CD4-positive, alpha-beta T cell treated with Interleukin-2 at 100 ng/mL for 4 hours (primary cell): Measurements from ENCODE around the gene MYO9B.
A peak's percentile ranks its signal among the peaks of the same experiment; 100 is the strongest.
"Not testable (repeated sequence)": the region's sequence is repeated elsewhere in the genome, so short reads cannot be mapped to it uniquely, and the experiment has no call there.

ENCODE experiments used
- DNase-seq: peaks from one replicate; pipeline ENCODE4 v3.0.0-alpha.2; 2020; ENCODE audit warnings: low spot score

MYO9B gene

GRCh38 chr19:17145546-17146497 lies 70.2 kb downstream of the MYO9B start:
- DNase-seq = no peak

- DNase-seq = no peak
Observed at GRCh38 chr19:17148130-17148529, 72.6 kb downstream of the MYO9B start.

DNA sequence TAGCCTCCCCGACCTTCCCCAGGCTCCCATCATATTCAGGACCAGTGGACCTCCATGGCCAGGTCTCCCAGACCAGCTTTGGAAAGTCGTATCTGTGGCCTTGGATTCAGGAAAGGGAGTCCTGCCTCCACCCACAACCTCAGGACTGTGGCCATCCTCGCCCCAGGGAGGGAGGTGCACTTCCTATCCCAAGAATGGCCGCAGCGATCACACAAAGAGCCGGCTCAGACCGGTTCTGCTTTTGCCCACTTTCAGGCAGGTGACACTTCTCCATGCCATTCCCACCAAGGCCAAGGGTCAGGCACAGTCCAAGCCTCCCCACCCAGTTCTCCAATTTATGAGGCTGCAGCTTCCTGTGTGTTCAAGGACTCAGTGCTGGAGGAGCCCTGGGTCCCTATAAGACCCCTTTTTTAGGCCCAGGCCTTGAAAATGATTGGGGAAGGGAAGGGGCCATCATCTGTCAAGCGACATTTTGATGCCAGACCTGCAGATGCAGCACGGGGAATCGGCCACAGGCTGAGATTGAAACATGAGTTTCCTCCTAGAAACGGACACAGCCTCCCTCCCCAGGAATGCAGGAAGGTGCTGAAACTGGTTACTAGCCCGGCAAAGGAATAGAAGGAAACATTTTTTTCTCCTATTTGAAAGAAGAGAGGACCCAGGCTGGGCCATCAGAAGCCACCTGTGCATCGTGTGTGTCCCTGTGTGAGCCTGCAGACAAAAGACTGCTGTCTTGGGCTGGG lies 74.0 kb downstream of the MYO9B start:
- DNase-seq = no peak

- no peak for DNase-seq
Observed at GRCh38 chr19:17153996-17154395, 78.4 kb downstream of the MYO9B start.

- no peak for DNase-seq
Observed at GRCh38 chr19:17155251-17155650, 79.7 kb downstream of the MYO9B start.

DNA sequence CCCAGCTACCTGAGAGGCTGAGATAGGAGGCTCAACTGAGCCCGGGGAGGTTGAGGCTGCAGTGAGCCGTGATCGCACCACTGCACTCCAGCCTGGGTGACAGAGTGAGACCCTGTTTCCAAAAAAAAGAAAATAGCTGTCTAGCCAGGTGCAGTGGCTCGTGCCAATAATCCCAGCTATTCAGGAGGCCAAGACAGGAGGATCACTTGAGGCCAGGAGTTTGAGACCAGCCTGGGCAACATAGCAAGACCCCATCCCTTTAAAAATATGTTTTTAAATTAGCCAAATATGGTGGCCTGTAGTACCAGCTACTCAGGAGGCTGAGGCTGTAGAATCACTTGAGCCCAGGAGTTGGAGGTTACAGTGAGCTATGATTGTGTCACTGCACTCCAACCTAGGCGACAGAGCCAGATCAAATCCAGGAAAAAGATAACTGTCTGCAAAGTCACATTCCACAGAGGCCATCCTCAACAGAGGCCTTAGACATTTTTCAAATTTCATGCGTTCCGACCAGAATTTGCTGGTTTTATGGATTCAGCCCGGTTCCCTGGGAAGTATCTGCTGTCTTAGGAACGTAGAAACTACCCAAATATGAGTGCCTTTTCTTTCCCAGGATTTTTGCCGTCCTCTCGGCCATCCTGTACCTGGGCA lies 80.8 kb downstream of the MYO9B start:
- DNase-seq = no peak

DNA sequence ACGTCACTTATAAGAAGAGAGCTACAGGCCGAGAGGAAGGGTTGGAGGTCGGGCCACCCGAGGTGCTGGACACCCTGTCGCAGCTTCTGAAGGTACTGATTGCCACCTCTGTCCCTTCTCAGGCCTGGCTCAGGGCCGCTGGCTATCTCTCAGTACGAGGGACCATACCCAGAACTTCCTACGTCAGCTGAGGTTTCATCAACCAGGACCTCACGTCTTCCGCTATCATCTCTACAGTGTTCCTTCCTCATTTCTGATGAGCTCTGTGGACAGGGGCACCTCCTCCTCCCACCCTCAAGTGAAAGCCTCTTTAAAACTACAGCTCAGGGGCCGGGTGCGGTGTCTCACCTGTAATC lies 81.3 kb downstream of the MYO9B start:
- DNase-seq = no peak

- DNase-seq = no peak
Observed at GRCh38 chr19:17158584-17158983, 83.0 kb downstream of the MYO9B start.

GRCh38 chr19:17159466-17160393 lies 84.2 kb downstream of the MYO9B start:
- no peak for DNase-seq

DNA sequence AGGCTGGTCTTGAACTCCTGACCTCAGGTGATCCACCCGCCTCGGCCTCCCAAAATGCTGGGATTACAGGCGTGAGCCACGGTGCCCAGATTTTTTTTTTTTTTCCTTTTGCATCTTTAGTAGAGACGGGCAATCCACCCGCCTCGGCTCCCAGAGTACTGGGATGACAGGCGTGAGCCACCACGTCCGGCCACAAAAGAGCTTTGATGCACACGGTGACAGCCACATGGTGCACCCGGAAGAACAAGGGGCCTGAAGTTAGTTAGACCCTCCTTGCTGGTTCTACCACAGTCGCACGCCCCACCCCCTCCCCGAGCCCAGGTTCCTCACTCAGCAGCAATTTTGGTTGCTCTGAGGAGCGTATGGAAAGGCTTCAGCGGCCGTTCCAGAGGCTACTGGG lies 85.3 kb downstream of the MYO9B start:
- DNase-seq = peak; percentile 19

DNA sequence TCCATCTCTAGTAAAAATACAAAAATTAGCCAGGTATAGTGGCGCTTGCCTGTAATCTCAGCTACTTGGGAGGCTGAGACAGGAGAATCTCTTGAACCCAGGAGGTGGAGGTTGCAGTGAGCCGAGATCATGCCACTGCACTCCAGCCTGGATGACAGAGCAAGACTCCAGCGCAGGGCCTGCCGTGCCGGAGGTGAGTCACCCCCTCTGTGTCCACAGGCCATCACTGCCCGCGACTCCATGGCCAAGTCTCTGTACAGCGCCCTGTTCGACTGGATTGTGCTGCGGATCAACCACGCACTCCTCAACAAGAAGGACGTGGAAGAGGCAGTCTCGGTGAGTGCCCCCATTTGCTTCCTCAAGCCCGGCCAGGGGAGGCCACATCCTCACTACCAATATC lies 86.6 kb downstream of the MYO9B start:
- not testable (repeated sequence) for DNase-seq

- no peak for DNase-seq
Observed at GRCh38 chr19:17162580-17162979, 87.0 kb downstream of the MYO9B start.

- no peak for DNase-seq
Observed at GRCh38 chr19:17163652-17164051, 88.1 kb downstream of the MYO9B start.

- no peak for DNase-seq
Observed at GRCh38 chr19:17164639-17165038, 89.1 kb downstream of the MYO9B start.

- DNase-seq = no peak
Observed at GRCh38 chr19:17165715-17166114, 90.1 kb downstream of the MYO9B start.

GRCh38 chr19:17170538-17171297 lies 95.1 kb downstream of the MYO9B start:
- DNase-seq = no peak

- no peak for DNase-seq
Observed at GRCh38 chr19:17171874-17172273, 96.3 kb downstream of the MYO9B start.

- DNase-seq = no peak
Observed at GRCh38 chr19:17172624-17173345, 97.2 kb downstream of the MYO9B start.

DNA sequence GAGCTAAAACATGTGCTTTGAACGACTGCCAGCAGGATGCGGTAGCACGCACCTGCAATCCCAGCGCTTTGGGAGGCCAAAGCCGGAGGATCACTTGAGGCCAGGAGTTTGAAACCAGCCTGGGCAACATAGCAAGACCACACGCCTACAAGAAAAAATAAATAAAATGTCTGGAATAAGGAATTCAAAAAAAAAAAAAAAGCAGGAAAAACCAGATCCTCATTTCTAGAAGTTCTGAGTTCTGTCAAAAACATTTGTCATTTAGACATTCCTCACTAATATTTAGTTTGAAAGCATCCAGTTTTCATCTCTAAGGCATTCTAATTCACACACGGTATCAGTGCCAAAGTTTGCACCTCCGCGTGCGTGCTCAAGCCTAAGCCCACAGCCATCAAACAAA lies 102.7 kb downstream of the MYO9B start:
- no peak for DNase-seq

GRCh38 chr19:17180997-17181702 lies 105.6 kb downstream of the MYO9B start:
- DNase-seq = no peak
